ENCODE measurements around the gene LRRC2.

The LRRC2 gene

GRCh38 chr3:46469680-46470357, 96.3 kb downstream of the LRRC2 start:
- intact Hi-C loops (cut with DNase I), result no loop called here
- DNase-seq, result peak in 5 of 42 donors; percentile 6 to 18 (median 17)

- peak in 3 of 42 donors; percentile 6 to 25 (median 8) for DNase-seq
- intact Hi-C loops (cut with DNase I), result no loop called here
These were observed 97.1 kb downstream of the LRRC2 start for GRCh38 chr3:46468753-46469600.

- intact Hi-C loops (cut with DNase I), result no loop called here
- peak in 1 of 42 donors; percentile 3 for DNase-seq
These were observed 98.5 kb downstream of the LRRC2 start for GRCh38 chr3:46467562-46467961.

- intact Hi-C loops (cut with DNase I), result no loop called here
- peak in 3 of 42 donors; percentile 0 to 16 (median 12) for DNase-seq
These were observed 99.2 kb downstream of the LRRC2 start for GRCh38 chr3:46466871-46467403.

- DNase-seq, result peak in 3 of 42 donors; percentile 6 to 25 (median 11)
- intact Hi-C loops (cut with DNase I), result no loop called here
These were observed 99.8 kb downstream of the LRRC2 start for GRCh38 chr3:46466273-46466672.
